ENCODE measurements around the gene ENTPD6.
"Not testable (repeated sequence)": the region's sequence is repeated elsewhere in the genome, so short reads cannot be mapped to it uniquely, and the experiment has no call there.

Gene ENTPD6

GRCh38 chr20:25223765-25224720 is 28.5 kb downstream of the ENTPD6 start:
- Mint-ChIP-seq H3K9me3 (no peaks in the 10 kb centered on the region), H3K36me3 (ENCODE audit: insufficient read depth) (peaks cover 10% of the 10 kb centered on the region), H3K4me3 (no peak overlapping the region), H3K4me1 (no peaks in the 10 kb centered on the region), H3K27ac (ENCODE audit: low read depth) (no peak overlapping the region), H3K27me3 (no peaks in the 10 kb centered on the region)
- DNase-seq (ENCODE audit: low spot score in 2 of 2) (no peak), ATAC-seq (replicated peaks; ENCODE audit: extremely low read depth, poor library complexity, severe bottlenecking) (no peak)

DNA sequence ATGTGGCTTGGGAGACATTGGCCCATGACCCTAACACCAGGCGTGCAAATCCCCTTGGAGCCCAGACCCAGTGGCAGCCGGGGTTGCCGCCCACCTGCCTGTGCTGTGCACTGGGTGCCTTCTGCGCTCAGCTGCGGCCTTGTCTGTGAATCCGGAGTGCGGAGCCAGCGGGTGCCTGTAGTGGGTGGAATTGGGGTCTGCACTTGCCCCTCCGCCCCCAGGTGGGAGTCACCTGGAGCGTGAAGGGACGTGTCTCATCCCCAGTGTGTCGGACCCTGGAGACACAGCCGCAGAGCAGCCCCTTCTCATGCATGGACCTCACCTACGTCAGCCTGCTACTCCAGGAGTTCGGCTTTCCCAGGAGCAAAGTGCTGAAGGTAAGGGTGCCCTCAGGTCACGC is 29.4 kb downstream of the ENTPD6 start:
- no peak overlapping the region for H3K27ac Mint-ChIP-seq (ENCODE audit: low read depth)
- H3K27me3 Mint-ChIP-seq, result no peaks in the 10 kb centered on the region
- ATAC-seq (replicated peaks; ENCODE audit: extremely low read depth, poor library complexity, severe bottlenecking) (no peak), DNase-seq (ENCODE audit: low spot score in 2 of 2) (no peak)
- H3K9me3 Mint-ChIP-seq, result no peaks in the 10 kb centered on the region
- H3K36me3 Mint-ChIP-seq (ENCODE audit: insufficient read depth), result peaks cover 6% of the 10 kb centered on the region
- H3K4me3 Mint-ChIP-seq, result no peak overlapping the region
- no peaks in the 10 kb centered on the region for H3K4me1 Mint-ChIP-seq

GRCh38 chr20:25225642-25226432 is 30.3 kb downstream of the ENTPD6 start:
- ATAC-seq (replicated peaks; ENCODE audit: extremely low read depth, poor library complexity, severe bottlenecking) (no peak), DNase-seq (ENCODE audit: low spot score in 2 of 2) (no peak)
- Mint-ChIP-seq H3K36me3 (ENCODE audit: insufficient read depth) (peaks cover 6% of the 10 kb centered on the region), H3K4me1 (no peaks in the 10 kb centered on the region), H3K27ac (ENCODE audit: low read depth) (no peak overlapping the region), H3K9me3 (no peaks in the 10 kb centered on the region), H3K27me3 (no peaks in the 10 kb centered on the region), H3K4me3 (no peak overlapping the region)

GRCh38 chr20:25226433-25227316 is 31.2 kb downstream of the ENTPD6 start:
- DNase-seq (ENCODE audit: low spot score in 2 of 2), result no peak
- Mint-ChIP-seq H3K36me3 (ENCODE audit: insufficient read depth) (peaks cover 6% of the 10 kb centered on the region), H3K4me3 (no peak overlapping the region), H3K9me3 (no peaks in the 10 kb centered on the region), H3K27ac (ENCODE audit: low read depth) (no peak overlapping the region), H3K4me1 (no peaks in the 10 kb centered on the region), H3K27me3 (no peaks in the 10 kb centered on the region)
- ATAC-seq (replicated peaks; ENCODE audit: extremely low read depth, poor library complexity, severe bottlenecking), result no peak

DNA sequence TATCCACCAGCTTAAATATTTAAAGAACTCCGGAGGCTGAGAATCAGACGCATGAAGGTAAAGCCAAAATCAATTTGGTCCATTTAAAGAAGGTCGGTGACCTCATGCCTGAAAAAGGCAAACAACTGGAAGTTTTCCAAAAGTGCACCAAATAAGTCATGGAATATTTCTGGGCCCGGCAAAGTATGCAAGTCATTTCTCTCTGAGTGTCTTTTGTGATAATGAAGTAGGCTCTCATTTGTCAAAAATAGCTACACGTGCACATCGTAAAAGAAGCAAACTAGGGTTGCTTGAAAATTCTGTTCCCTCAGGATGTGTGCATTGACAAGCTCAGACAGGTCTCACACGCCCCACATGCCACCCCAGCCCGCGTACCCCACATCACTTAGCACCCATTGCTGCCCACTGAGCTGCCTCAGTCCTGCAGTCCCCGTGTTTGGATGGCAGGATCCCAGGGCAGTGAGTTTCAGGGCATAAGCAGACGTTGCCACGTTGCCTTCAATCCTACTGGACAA is 31.9 kb downstream of the ENTPD6 start:
- H3K27ac Mint-ChIP-seq (ENCODE audit: low read depth), result no peak overlapping the region
- H3K36me3 Mint-ChIP-seq (ENCODE audit: insufficient read depth), result peaks cover 3% of the 10 kb centered on the region
- no peak overlapping the region for H3K4me3 Mint-ChIP-seq
- no peak for ATAC-seq (replicated peaks; ENCODE audit: extremely low read depth, poor library complexity, severe bottlenecking)
- H3K4me1 Mint-ChIP-seq, result no peaks in the 10 kb centered on the region
- no peaks in the 10 kb centered on the region for H3K27me3 Mint-ChIP-seq
- no peaks in the 10 kb centered on the region for H3K9me3 Mint-ChIP-seq
- DNase-seq (ENCODE audit: low spot score in 2 of 2), result no peak

- H3K4me3 Mint-ChIP-seq, result no peak overlapping the region
- DNase-seq (ENCODE audit: low spot score in 2 of 2) (no peak), ATAC-seq (replicated peaks; ENCODE audit: extremely low read depth, poor library complexity, severe bottlenecking) (no peak)
- H3K4me1 Mint-ChIP-seq, result no peaks in the 10 kb centered on the region
- peaks cover 3% of the 10 kb centered on the region for H3K36me3 Mint-ChIP-seq (ENCODE audit: insufficient read depth)
- H3K9me3 Mint-ChIP-seq, result no peaks in the 10 kb centered on the region
- H3K27me3 Mint-ChIP-seq, result peaks cover 13% of the 10 kb centered on the region
- H3K27ac Mint-ChIP-seq (ENCODE audit: low read depth), result no peak overlapping the region
Measured at GRCh38 chr20:25229486-25230165, 34.1 kb downstream of the ENTPD6 start.

DNA sequence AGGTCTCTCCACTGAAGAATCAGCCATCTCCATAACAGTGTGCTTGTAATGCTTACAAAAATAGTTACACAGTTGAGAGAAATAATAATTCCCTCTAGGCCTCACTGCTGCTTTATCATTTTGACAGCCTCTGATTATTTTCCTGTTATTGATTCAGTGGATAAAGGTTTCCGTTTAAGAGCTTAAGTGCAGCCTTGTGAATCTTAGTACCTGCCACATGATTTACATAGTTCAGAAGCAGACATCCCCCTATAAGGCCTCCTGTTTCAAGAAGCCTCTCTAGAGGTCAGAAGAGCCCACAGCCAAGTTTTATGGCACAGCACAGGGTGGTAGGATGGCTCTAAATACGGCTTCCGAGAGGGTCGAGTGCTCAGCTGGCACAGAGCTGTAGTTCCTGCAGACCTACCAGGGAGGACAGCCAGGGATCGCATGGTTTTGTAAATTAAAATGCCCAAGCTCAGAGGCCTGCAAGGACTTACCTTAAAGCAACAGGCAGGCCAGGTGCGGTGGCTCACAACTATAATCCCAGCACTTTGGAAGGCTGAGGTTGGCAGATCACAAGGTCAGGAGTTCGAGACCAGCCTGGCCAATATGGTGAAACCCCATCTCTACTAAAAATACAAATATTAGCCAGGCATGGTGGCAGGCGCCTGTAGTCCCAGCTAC is 34.8 kb downstream of the ENTPD6 start:
- Mint-ChIP-seq H3K27me3 (peaks cover 19% of the 10 kb centered on the region), H3K36me3 (ENCODE audit: insufficient read depth) (peaks cover under 1% of the 10 kb centered on the region), H3K4me3 (no peak overlapping the region), H3K27ac (ENCODE audit: low read depth) (no peak overlapping the region), H3K4me1 (no peaks in the 10 kb centered on the region), H3K9me3 (no peaks in the 10 kb centered on the region)
- ATAC-seq (replicated peaks; ENCODE audit: extremely low read depth, poor library complexity, severe bottlenecking), result no peak
- no peak for DNase-seq (ENCODE audit: low spot score in 2 of 2)

DNA sequence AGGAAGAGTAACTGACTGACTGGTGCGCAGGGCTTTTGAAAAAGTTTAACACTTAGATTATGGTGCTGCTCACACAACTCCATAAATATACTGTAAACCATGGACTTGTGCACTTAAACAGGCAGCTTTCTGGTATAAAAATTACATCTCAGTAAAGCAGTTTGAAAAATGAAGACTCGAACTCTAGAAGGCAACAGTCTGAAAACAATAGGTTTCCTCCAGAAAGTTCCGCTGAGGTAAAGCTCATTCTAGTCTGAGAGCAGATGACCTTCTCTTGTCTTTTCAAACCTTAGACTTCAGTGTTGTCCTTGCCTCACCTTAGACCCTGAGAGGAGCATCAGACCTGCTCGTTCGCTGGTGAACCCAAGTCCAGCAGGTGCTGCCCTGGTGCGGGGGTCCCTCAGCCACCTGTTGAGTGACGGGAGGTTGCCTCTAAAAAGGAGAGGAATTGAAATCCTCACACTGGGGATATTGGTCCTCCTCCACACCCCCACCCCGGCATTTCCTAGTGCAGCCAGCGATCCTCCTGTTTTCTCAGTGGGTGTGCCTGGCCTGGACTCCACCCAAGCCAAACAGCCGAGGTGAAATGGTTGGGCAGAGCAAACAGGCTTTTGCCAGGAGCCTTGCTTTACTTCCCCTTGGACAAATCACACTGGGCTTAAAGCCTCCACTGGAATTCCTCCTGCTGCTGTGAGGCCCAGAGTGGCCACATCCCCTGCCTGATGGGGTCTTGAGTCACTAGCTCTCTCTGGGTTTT is 37.7 kb downstream of the ENTPD6 start:
- no peak for DNase-seq (ENCODE audit: low spot score in 2 of 2)
- Mint-ChIP-seq H3K36me3 (ENCODE audit: insufficient read depth) (no peaks in the 10 kb centered on the region), H3K27ac (ENCODE audit: low read depth) (no peak overlapping the region), H3K27me3 (peaks cover 47% of the 10 kb centered on the region), H3K4me1 (peaks cover 6% of the 10 kb centered on the region), H3K9me3 (no peaks in the 10 kb centered on the region), H3K4me3 (no peak overlapping the region)
- ATAC-seq (replicated peaks; ENCODE audit: extremely low read depth, poor library complexity, severe bottlenecking), result no peak

DNA sequence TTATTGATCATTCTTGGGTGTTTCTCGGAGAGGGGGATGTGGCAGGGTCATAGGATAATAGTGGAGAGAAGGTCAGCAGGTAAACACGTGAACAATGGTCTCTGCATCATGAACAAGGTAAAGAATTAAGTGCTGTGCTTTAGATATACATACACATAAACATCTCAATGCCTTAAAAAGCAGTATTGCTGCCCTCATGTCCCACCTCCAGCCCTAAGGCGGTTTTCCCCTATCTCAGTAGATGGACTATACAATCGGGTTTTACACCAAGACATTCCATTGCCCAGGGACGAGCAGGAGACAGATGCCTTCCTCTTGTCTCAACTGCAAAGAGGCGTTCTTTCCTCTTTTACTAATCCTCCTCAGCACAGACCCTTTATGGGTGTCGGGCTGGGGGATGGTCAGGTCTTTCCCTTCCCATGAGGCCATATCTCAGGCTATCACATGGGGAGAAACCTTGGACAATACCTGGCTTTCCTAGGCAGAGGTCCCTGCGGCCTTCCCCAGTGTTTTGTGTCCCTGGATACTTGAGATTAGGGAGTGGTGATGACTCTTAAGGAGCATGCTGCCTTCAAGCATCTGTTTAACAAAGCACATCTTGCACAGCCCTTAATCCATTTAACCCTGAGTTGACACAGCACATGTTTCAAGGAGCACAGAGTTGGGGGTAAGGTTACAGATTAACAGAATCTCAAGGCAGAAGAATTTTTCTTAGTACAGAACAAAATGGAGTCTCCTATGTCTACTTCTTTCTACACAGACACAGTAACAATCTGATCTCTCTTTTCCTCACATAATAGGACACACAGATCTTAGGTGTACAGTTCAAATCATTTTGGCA is 38.7 kb downstream of the ENTPD6 start:
- not testable (repeated sequence) for ATAC-seq (replicated peaks; ENCODE audit: extremely low read depth, poor library complexity, severe bottlenecking); H3K4me1 Mint-ChIP-seq; DNase-seq (ENCODE audit: low spot score in 2 of 2); H3K36me3 Mint-ChIP-seq (ENCODE audit: insufficient read depth); H3K9me3 Mint-ChIP-seq; H3K27ac Mint-ChIP-seq (ENCODE audit: low read depth); H3K4me3 Mint-ChIP-seq
- peaks cover 54% of the 10 kb centered on the region for H3K27me3 Mint-ChIP-seq

DNA sequence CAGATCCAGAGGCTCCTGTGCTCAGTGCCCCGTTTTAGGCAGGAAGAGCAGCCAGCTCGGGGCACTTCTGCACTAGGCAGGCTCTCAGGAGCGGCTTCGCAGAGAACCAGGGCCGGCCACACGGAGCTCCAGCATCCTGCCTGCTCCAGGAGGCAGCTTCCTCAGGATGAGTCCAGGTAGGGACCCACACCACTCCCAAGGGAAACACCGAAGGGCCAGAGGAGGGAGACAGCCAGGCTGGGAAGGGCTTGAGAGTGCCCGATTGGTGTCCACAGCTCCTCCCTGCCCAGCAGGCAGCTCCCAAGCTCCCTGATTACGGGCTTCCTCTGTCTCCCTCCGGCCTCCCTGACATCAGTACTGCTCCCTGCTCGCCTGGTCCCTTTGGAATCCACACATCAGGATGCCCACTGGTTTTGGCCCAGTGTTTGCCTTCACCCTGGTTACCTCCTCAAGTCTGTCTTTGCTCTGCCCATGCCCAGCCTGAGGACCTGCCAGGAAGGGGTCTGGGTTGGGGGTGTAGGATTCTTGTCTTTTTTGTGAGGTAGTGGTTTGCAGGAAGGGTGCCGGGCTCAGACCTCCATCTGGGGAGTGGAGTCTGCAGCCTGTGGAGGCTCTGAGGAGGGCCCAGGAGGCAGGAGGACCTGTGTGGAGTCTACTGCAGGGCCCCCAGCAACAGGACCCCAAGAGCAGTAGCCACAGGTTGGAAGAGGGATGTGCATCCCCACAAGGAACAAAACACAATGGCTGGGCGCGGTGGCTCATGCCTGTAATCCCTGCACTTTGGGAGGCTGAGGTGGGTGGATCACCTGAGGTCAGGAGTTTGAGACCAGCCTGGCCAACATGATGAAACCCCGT is 41.2 kb downstream of the ENTPD6 start:
- Mint-ChIP-seq H3K4me3 (no peak overlapping the region), H3K27me3 (peaks cover 59% of the 10 kb centered on the region), H3K36me3 (ENCODE audit: insufficient read depth) (no peaks in the 10 kb centered on the region), H3K27ac (ENCODE audit: low read depth) (no peak overlapping the region), H3K4me1 (peaks cover 8% of the 10 kb centered on the region), H3K9me3 (no peaks in the 10 kb centered on the region)
- DNase-seq (ENCODE audit: low spot score in 2 of 2) (no peak), ATAC-seq (replicated peaks; ENCODE audit: extremely low read depth, poor library complexity, severe bottlenecking) (no peak)
